HepG2 (cell line): Measurements from ENCODE around the gene KIAA0408. TPM values are rescaled to one million over a fixed set of nuclear protein-coding genes. Genes with fewer than 3 reads are reported as not detected.

Experiments
- ARNTL ChIP-seq: sonication (generic); formaldehyde crosslinking; IDR thresholded peaks from 2 replicates; pipeline ENCODE4 v1.4.0; 2020; ENCODE audit warnings: mild to moderate bottlenecking, missing genetic modification reagents
- FOXM1 ChIP-seq: sonication (generic); formaldehyde crosslinking; IDR thresholded peaks from 2 replicates; pipeline ENCODE4 v1.5.0; 2020; ENCODE audit warnings: missing genetic modification reagents
- GATAD2A ChIP-seq: IDR thresholded peaks from 2 replicates; pipeline ENCODE4 v1.6.1; 2016
- KDM5A ChIP-seq: fragments of 200-600 bp; sonication (generic); IDR thresholded peaks from 2 replicates; pipeline ENCODE4 v1.7.0; 2018; ENCODE audit warnings: antibody characterized with exemption, mild to moderate bottlenecking, low read length, borderline replicate concordance
- KLF13 ChIP-seq: sonication (generic); formaldehyde crosslinking; IDR thresholded peaks from 2 replicates; pipeline ENCODE4 v1.4.0; 2020; ENCODE audit warnings: mild to moderate bottlenecking, missing genetic modification reagents
- SALL1 ChIP-seq: sonication (generic); formaldehyde crosslinking; IDR thresholded peaks from 2 replicates; pipeline ENCODE4 v1.8.0; 2022; ENCODE audit warnings: mild to moderate bottlenecking, missing genetic modification reagents
- SMAD1 ChIP-seq: sonication (generic); formaldehyde crosslinking; IDR thresholded peaks from 2 replicates; pipeline ENCODE4 v1.4.0; 2020; ENCODE audit warnings: missing genetic modification reagents, low read depth, mild to moderate bottlenecking, borderline replicate concordance
- SMC3 ChIP-seq: IDR thresholded peaks from 2 replicates; pipeline ENCODE4 v1.6.1; 2011; ENCODE audit warnings: low read length, improper control_type of control experiment
- SOX5 ChIP-seq: IDR thresholded peaks from 2 replicates; pipeline ENCODE4 v1.6.1; 2016; ENCODE audit warnings: borderline replicate concordance
- STAG1 ChIP-seq: sonication (generic); formaldehyde crosslinking; IDR thresholded peaks from 2 replicates; pipeline ENCODE4 v1.4.0; 2020; ENCODE audit warnings: missing genetic modification reagents
- XRCC5 ChIP-seq: fragments of 200-400 bp; formaldehyde crosslinking; optimal IDR thresholded peaks from 2 replicates; pipeline ENCODE3; 2017; ENCODE audit warnings: mild to moderate bottlenecking, low read length
- ZFP41 ChIP-seq: sonication (generic); formaldehyde crosslinking; IDR thresholded peaks from 2 replicates; pipeline ENCODE4 v1.4.0; 2020; ENCODE audit warnings: mild to moderate bottlenecking, missing genetic modification reagents, borderline replicate concordance
- ZNF382 ChIP-seq: sonication (generic); formaldehyde crosslinking; IDR thresholded peaks from 2 replicates; pipeline ENCODE4 v1.5.0; 2020; ENCODE audit warnings: missing genetic modification reagents, mild to moderate bottlenecking, borderline replicate concordance
- ZNF550 ChIP-seq: sonication (generic); formaldehyde crosslinking; IDR thresholded peaks from 2 replicates; pipeline ENCODE4 v1.4.0; 2020; ENCODE audit warnings: mild to moderate bottlenecking, missing genetic modification reagents, borderline replicate concordance
- ZNF678 ChIP-seq: sonication (generic); formaldehyde crosslinking; IDR thresholded peaks from 2 replicates; pipeline ENCODE4 v1.4.0; 2020; ENCODE audit warnings: mild to moderate bottlenecking, missing genetic modification reagents
- polyA plus RNA-seq, 8 experiments: library from polyadenylated mRNA; depleted of rRNA in 3 of 8; stranded (reverse) in 7 of 8; unstranded in 1 of 8; fragments of >200 nt; fragmentation: Illumina TruSeq in 4 of 8; extraction: Trizol in 4 of 8; gene quantifications; 2 replicates each; pipeline versions ENCODE4 v1.2.1 to v1.2.3, GENCODE V29; 2011 to 2016; ENCODE audit warnings: low read depth in 4 of 8, missing spikeins in 1 of 8, mixed read lengths in 1 of 8; ENCODE audit not compliant: insufficient read depth in 1 of 8
- total RNA-seq, 5 experiments: library from RNA; depleted of rRNA; stranded (reverse); fragments of >200 nt; fragmentation: Illumina TruSeq; extraction: Trizol; gene quantifications; 2 replicates each; pipeline ENCODE4 v1.2.3, GENCODE V29; 2016; ENCODE audit warnings: low read depth in 1 of 5
- TF ChIP-seq, protein P1 (sequence below): sonication (generic); formaldehyde crosslinking; IDR thresholded peaks from 2 replicates; pipeline ENCODE4 v1.5.0; 2020; ENCODE audit warnings: mild to moderate bottlenecking, missing genetic modification reagents
- TF ChIP-seq, protein P2 (sequence below): sonication (generic); formaldehyde crosslinking; IDR thresholded peaks from 2 replicates; pipeline ENCODE4 v1.8.1; 2022; ENCODE audit warnings: mild to moderate bottlenecking, missing genetic modification reagents
- TF ChIP-seq, protein P3 (sequence below): sonication (generic); formaldehyde crosslinking; IDR thresholded peaks from 2 replicates; pipeline ENCODE4 v1.8.0; 2022; ENCODE audit warnings: low read depth, missing genetic modification reagents
- TF ChIP-seq, protein P4 (sequence below): IDR thresholded peaks from 2 replicates; pipeline ENCODE4 v1.6.1; 2016; ENCODE audit warnings: missing biosample characterization, missing genetic modification reagents, low read depth
- TF ChIP-seq, protein P5 (sequence below): sonication (generic); formaldehyde crosslinking; IDR thresholded peaks from 2 replicates; pipeline ENCODE4 v1.4.0; 2020; ENCODE audit warnings: missing genetic modification reagents; ENCODE audit errors: not compliant biosample characterization

KIAA0408 gene
- total and polyA plus RNA-seq, 2 of the 13 experiments (the other 11 are each of a cell fraction or from before 2014, with no cell fraction given): not detected

DNA sequence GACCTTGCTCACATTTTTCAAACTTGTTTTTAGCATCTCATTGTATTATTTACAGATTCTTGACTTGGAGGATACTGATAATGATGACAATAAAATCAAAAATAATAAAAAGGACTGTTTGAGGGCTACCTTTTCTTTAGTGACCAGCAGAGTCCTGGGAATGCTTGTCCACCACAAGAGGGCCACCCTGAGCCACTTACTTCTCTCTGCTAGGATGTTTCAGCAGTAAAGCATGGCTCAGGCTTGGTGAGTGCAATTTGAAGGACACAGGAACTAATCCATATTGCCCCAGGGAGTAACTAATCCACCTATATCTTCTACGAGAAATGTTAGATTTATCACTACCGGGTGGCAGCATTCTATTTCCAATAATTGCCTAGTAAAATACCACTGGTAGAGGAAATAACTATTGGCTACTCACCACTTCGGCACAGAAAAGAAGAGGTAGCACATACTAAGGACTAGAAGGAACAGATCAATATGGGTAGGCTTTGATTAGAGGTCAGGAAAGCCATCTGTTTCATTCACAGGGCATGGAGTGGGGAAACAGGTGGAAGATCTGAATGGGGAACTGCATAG is 5.8 kb upstream of the KIAA0408 start (continued):
- TF ChIP-seq SMAD1 (no peak), ZFP41 (CRISPR knock-in tag) (no peak), KLF13 (no peak), FOXM1 (no peak), ZNF550 (no peak), KDM5A (no peak), ARNTL (CRISPR knock-in tag) (no peak), ZNF678 (CRISPR knock-in tag) (no peak), XRCC5 (peak; percentile 53), GATAD2A (CRISPR knock-in tag) (peak; percentile 14; the same call in 1 of the 2 replicates), SOX5 (CRISPR knock-in tag) (no peak), STAG1 (CRISPR knock-in tag) (peak; percentile 76), SMC3 (peak; percentile 92), ZNF382 (CRISPR knock-in tag) (no peak), SALL1 (CRISPR knock-in tag) (no peak)
- TF ChIP-seq, protein P1, sequence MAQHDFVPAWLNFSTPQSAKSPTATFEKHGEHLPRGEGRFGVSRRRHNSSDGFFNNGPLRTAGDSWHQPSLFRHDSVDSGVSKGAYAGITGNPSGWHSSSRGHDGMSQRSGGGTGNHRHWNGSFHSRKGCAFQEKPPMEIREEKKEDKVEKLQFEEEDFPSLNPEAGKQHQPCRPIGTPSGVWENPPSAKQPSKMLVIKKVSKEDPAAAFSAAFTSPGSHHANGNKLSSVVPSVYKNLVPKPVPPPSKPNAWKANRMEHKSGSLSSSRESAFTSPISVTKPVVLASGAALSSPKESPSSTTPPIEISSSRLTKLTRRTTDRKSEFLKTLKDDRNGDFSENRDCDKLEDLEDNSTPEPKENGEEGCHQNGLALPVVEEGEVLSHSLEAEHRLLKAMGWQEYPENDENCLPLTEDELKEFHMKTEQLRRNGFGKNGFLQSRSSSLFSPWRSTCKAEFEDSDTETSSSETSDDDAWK (CRISPR knock-in tag): no peak
- TF ChIP-seq, protein P2, sequence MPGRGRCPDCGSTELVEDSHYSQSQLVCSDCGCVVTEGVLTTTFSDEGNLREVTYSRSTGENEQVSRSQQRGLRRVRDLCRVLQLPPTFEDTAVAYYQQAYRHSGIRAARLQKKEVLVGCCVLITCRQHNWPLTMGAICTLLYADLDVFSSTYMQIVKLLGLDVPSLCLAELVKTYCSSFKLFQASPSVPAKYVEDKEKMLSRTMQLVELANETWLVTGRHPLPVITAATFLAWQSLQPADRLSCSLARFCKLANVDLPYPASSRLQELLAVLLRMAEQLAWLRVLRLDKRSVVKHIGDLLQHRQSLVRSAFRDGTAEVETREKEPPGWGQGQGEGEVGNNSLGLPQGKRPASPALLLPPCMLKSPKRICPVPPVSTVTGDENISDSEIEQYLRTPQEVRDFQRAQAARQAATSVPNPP (CRISPR knock-in tag): no peak
- TF ChIP-seq, protein P3, sequence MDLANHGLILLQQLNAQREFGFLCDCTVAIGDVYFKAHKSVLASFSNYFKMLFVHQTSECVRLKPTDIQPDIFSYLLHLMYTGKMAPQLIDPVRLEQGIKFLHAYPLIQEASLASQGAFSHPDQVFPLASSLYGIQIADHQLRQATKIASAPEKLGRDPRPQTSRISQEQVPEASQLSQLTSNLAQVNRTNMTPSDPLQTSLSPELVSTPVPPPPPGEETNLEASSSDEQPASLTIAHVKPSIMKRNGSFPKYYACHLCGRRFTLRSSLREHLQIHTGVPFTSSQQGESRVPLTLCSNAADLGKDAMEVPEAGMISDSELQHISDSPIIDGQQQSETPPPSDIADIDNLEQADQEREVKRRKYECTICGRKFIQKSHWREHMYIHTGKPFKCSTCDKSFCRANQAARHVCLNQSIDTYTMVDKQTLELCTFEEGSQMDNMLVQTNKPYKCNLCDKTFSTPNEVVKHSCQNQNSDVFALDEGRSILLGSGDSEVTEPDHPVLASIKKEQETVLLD (CRISPR knock-in tag): no peak
- TF ChIP-seq, protein P4, sequence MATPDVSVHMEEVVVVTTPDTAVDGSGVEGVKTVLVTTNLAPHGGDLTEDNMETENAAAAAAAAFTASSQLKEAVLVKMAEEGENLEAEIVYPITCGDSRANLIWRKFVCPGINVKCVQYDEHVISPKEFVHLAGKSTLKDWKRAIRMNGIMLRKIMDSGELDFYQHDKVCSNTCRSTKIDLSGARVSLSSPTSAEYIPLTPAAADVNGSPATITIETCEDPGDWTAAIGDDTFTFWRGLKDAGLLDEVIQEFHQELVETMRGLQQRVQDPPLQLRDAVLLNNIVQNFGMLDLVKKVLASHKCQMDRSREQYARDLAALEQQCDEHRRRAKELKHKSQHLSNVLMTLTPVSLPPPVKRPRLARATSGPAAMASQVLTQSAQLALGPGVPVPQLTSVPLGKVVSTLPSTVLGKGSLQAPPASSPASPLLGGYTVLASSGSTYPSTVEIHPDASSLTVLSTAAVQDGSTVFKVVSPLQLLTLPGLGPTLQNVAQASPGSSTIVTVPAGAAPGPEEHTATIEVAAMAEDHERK (CRISPR knock-in tag): no peak
- TF ChIP-seq, protein P5, sequence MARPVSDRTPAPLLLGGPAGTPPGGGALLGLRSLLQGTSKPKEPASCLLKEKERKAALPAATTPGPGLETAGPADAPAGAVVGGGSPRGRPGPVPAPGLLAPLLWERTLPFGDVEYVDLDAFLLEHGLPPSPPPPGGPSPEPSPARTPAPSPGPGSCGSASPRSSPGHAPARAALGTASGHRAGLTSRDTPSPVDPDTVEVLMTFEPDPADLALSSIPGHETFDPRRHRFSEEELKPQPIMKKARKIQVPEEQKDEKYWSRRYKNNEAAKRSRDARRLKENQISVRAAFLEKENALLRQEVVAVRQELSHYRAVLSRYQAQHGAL (CRISPR knock-in tag): no peak
- TF ChIP-seq, all 625 proteins: peak for 6
